Measurements from ENCODE around the gene ABR.

DNA sequence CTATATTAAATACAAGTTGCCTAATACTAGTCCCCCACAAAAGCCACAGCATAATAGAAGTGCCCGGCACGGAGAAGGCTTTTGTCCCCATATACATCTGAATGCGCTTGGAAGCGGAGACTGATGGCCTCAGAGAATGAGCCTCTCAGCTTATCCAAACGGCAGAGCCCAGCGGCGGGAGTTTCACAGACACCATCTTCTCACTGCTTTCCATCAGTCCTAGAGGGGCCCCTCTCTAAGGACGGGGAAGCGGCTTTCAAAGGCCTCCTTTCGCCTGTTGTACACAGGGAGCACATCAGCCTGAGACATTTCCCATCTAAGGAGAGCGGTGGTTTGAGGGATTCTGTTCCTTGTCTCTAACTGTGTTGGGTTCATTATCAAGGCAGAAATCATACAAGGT lies 217.1 kb downstream of the ABR start:
- TF ChIP-seq POLR2A (IDR thresholded peaks at IDR 0.05; ENCODE audit: low read depth, low read length) (no peak), POLR2AphosphoS5 (IDR thresholded peaks at IDR 0.05; ENCODE audit: low read depth, low read length) (no peak), POU2F2 (IDR thresholded peaks at IDR 0.05; ENCODE audit: low read depth, low read length) (no peak)

Data from GM12891 (cell line).